ENCODE measurements around the gene TCP11.
A peak's percentile ranks its signal among the peaks of the same experiment; 100 is the strongest.

TCP11 gene

DNA sequence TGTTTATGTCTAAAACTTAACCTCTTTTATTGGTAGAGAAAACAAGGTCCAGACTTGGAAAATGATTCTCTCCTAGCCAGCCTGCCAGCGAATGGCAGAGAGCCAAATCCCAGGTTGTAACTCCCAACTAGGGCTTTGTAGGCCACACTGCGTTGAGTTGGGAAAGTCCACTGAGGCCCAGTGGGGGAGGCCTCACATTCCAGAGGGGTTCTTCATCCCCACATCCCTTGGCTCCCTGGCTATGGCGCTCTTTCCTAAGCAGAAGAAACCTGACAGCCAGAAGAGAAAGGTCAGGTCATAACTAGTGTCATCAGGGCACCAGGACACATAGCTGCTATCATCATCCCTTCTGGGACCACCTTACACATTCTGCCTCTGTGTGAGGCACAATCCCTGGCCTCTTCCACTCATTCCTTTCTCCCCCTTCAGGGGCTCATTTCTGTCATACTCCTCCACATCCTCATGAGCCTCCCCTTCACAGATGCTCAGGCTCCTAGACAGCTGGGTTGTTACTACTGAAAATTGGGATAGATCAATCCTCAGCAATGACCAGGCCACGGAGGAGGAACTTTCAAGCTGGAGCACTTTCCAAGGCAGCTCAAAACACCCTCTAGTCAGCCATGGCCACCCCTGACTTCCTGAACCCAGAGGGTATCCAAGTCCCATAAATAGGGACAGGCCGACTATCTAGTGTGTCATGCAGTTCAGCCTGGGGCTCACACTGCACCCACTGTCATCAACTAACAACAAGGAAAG, 48.6 kb downstream of the TCP11 start:
- peak; percentile 10 for DNase-seq (ENCODE audit: low read depth)

DNA sequence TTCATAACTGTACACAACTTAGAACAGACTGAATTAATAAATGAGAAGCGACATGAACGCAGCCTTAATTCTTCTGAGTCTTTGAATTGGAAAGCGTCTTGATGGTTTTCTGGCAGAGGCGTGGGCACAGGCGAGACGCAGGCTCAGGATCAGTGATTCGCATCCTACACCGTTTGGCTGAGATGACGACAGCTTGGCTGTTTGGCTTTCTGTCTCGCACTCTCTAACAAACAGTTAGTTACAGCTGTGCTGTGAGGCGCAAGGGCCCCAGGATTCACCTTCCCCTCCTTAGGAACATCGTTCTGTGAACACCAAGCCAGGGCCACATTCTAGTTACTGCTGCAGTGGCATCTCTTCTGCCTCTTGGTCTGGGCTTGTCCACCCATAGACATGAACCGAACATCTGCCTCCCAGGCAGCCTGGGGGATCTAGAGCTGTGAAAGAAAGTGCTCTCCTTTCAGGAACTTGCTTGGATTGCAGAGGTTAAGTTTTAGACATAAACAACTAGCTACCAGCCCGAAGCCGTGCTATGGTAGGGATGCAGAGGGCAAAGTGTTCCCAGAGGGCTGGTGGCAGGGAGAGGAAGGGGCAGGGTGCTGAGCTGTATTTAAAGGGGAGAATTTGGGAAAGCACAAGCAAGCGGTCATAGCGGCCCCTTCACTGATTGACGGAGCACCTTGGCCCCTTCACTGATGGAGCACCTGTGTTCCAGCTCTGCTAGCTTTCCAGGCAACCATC, 49.6 kb downstream of the TCP11 start:
- no peak for DNase-seq (ENCODE audit: low read depth)

DNA sequence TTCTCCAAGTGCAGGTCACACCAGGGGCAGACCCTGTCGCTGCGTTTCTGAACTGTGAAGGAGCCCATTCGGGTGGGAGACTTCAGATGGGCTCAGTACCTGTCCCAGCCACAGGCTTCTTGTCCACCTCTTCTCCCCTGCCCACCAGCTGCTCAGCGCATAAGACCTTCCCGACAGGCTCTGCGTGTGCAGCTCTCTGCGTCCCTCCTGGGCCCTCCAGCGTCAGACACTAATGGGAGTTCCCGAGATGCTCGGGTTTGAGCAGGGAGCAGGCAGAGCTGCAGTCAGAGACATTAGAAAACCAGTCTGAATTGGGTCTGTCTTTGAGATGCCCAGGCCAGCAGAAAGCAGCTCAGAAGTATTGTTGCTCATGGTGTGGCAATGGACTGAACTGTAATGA, 50.4 kb downstream of the TCP11 start:
- no peak for DNase-seq (ENCODE audit: low read depth)

DNA sequence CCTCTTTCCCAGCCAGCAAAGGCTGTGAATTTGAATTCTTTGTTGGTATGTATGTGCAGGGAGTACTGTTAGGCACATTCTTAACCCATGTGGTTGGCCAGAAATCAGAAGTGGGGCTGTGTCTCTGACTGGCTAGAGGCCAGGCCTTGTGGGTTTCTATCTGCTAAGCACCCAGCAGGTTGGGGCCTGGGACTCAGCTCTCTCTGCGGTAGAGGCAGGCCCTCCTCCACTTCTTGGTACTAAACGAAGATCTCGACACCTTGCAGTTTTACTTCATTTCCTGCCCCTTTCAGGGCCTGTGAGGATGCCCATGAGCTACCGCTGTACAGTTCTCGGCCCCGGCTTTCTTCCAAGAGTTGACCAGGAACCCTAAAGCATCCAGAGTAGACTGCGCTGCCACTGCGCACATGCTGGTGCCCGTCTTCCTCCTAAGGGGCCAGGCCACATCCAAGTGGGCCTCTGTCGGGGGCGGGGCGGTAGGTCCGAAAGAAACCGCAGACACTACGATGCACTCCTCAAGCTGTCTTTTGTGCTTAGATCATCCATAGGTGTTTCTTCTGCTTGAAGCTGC, 51.1 kb downstream of the TCP11 start:
- peak; percentile 16 for DNase-seq (ENCODE audit: low read depth)

DNA sequence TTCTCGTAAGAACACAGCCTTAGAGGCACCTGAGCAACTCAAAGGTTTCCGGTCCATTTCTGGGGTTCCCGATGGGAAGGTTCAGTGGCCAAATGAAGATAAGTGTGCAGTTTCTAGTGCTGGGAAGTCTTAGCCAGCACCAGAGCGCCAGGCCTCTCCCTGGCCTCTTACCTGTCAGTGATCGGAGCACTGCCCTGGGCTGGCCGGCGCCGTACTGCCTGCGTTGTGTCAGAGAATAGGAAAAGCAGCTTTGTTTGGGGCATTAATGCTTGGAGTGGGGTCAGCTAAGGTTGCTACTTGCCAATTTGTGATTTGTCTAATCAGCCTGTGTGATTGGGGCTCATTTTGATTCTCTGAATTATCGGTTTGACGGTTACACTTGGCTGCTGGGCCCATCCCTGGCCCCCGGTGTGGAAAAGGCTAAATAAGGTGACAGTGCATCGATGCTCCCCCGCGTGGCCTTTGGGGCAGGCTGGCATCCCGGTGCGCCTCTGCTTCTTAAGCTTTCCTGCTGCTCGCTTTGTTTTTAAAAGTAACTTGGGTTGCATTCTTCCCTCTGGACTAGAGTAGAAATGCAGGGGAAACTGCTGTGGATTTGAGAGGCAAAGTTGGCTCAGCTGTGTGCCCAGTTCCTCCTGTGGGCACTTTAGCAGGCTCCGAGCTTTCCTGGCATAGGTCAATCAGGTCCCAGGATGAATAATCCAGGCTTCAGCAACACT, 51.8 kb downstream of the TCP11 start:
- no peak for DNase-seq (ENCODE audit: low read depth)

DNA sequence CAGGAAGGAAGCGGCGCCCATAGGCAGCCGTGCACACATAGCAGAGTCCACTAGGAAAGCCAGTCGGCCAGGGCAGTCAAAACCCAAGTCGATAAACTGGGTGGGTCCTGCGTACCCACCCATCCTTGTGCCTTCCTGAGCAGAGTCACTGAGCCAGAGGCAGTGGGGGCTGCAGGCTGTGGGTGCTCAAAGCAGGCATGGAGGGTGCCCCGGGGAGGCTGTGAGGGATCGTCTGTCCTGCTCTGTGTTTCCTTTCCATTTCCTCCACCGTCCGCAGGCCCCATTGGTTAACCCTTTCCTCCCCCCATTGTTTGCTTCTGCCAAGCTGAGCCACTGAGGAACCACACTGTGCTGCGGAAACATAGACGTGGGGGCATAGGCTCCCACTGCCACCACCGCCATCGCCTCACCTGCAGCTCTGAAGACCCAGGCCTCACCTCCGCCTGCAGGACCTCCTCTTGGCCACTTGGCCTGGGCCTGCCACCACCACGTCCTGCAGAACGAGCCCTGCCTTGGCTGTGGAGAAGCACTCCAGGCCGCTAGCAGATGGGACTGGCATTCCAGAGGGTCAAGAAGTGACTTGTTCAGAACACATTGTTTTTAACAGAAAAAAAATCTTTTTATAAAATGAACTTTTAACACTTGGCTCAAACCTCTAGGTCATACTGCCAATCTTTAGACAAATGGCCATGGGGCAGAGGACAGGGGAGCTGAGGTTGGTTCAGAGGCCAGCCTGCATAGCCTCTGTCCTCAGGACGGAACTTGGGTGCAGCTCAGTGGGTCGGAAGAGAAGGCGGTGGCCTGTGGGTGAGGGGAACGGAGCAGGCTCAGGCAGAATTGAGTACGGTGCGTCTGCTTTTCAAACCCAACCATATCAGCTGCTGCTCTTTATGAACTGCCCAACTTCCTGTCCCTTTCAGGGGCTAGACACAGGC, 52.6 kb downstream of the TCP11 start:
- DNase-seq (ENCODE audit: low read depth), result no peak

DNA sequence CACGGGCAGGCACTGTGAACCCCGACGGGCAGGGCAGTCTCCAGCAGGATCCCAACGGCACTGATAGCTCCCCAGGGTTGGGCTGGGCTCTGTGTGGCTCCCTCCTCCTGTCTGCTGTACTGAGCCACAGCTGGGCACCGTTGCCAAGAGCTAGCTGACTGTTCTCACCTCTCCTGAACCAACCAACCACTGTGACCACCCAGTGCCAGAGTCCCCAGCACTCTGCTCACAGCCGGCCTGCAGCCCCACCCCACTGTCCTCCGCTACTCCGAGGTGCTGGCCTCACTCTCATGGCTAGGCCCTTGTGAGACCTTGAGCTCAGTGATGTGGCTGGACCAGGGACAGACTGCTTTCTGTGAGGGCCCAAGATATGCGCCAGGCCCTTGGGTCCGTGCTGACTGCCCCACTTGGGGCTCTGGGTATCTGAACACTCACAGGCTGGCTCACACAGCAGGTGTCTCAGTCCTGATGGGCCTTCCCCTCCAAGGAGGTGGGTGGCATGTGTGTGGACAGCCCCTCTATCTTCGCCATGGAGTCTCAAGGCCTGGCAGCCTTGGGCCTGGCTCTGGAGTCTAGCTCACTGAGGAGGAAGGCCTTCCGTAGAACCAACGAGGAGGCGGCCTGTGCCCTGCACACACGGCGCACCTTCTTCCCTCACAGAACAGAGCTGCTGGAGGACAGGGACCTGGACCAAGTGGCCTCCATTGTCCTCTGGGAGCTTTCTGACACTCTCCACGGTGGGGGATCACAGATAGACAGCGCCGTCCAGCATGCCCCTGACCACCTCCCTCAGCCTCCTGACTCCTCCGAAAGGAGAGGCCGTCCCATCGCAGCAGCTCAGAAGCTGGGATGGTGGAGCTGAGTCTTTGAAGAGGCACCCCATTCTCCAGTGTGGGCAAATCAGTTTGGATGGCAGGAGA, 53.5 kb downstream of the TCP11 start:
- DNase-seq (ENCODE audit: low read depth), result no peak

DNA sequence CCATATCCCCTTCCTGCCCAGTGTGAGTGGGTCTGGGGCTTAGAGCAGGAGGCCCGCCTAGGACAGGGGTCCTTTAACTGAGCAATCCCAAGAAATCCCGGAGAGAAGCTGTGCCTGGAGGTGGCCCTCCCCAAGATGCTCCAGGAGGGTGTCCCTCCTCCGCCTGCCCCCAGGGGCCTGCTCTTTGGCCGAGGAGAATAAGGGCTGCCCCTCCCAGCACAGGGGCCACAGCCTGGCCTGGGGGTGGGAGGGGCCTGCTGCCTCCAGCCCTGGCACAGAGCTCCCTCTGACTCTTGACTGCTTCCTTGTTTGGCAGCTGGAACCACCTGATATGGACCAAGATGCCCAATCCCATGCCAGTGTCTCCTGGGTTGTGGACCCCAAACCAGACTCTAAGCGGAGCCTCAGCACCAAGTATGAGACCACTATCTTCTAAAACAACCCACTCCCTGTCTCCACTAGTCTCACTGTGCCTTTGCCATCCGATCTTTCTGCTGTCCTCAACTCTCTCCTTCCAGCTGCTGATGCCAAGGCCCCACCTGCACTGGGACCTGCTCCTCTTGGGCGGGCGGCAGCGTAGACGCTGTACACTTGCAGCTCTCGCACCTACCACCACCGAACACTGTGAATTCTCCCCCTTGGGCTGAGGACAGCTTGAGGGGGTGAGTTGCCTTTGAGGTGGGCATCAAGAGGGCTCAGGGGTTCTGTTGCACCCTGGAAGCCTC, 54.3 kb downstream of the TCP11 start:
- DNase-seq (ENCODE audit: low read depth), result no peak

DNA sequence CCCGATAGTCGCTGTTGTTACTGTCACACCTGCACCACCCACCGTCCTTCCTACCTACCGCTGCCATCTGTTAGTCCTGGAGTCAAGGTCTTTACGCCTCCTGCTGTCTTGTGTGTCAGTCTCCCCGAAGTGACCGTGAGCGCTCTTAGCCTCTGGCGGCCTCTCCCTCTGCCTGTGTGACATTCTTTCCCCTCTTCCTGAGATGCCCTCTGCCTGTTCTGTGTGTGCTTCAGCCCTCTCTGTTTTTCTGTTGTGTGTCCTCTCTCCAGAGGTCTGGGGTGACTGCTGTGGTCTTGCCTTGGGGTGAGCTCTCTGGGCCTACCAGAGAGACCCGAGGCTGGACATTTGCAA, 54.9 kb downstream of the TCP11 start:
- DNase-seq (ENCODE audit: low read depth), result no peak

DNA sequence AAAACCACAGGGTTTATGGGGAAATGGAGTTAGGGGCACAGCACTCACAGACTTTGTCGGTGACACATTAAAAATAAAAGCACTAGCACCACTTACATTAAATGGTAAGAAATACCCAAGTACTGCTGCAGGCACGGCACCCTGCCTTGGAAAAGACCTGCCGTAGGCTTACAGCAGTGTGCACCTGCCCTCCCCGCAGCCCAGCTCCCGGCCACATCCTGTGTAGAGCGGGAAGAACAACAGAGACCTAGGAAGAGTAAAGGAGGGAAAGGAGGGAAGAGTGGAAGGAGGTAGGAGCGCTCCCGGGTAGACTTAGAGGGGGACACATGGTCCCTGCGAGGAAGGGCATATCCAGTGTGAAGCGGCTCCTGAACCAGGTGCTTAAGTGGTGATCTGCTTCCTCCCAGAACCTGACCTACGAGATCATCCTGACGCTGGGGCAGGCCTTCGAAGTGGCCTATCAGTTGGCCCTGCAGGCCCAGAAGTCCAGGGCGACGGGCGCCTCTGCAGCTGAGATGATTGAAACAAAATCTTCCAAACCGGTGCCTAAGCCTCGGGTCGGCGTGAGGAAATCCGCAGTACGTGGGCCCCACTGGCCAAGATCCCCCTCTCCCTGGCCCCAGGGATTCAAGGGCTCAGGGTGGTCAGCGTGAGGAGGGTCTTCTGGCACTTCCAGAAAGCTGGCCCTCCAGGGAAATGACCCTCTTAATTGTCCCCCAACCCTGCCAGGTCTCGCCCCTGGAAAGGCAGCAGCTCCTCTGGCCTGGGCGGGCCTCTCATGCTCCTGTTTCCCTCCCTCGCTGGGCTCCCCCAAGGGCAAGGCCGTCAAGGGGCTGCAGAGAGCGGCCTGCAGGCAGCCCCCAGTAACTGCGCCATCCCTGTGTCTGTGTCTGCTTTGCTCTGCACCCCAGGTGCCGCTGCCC, 55.5 kb downstream of the TCP11 start:
- no peak for DNase-seq (ENCODE audit: low read depth)

DNA sequence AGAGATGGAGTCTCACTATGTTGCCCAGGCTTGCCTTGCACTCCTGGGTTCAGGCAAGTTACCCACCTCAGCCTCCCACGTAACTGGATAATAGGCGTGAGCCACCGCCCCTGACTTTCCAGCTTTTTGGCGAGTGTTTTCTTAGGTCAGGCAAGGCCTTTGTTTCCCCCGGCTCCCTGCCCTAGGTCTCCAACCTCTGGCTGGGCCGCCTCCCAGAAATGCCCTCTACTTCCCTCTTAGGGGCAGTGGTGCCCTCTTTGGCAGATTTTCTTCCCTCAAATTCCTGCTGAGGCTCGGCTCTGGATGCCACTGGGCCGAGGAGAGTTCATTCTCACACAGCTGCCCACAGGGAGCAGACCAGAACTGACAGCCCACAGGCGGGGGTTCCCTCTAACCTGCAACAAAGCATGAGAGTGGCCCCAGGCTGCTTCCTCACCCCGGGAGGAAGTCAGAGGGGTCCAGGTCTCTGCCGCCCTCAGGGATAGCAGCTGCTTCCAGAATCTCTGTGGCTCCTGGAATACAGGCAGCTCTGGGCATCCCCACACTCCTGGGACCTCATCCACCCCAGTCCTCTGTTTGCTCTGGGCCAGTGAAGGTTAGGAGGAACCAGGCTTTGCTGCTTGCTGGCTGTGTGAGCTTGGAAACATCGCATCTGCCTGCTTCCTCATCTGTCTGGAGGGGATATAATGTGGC, 56.5 kb downstream of the TCP11 start:
- DNase-seq (ENCODE audit: low read depth), result no peak

DNA sequence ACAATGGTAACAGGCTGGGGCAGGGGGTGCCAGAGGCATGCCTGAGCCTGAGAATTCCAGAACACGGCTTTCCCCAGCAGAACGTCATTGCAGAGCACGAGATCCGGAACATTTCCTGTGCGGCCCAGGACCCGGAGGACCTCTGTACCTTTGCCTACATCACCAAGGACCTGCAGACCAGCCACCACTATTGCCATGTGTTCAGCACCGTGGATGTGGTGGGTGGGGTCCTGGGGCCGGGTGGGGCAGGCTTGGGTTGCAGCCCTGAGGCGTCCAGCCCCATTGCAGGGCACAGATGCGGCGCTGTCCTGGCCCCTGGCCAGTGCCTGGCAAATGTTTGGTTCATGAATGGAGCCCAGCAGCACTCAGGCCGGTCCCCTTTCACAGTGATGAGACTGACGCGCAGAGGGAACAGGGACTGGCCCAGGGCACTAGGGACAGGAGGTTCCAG, 57.1 kb downstream of the TCP11 start:
- DNase-seq (ENCODE audit: low read depth), result no peak

DNA sequence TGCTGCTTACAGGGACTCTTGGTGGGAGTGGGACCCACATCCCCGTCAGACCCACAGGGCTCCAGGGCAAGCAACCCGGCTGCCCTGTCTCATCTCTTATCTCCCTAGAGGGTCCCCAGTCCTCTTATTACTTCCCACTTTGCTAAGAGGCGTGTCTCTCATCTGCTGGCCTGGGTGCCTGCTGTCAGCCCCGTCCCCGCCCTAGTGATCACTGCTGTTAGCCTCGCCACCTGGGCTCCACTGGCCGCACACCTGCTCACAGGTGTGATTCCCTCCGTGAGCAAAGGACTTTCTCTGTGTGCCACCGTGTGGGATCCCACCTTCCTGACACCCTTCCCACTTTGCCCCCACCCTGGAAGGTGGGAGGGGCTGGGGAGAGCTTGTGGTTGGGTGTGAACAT, 57.6 kb downstream of the TCP11 start:
- no peak for DNase-seq (ENCODE audit: low read depth)

DNA sequence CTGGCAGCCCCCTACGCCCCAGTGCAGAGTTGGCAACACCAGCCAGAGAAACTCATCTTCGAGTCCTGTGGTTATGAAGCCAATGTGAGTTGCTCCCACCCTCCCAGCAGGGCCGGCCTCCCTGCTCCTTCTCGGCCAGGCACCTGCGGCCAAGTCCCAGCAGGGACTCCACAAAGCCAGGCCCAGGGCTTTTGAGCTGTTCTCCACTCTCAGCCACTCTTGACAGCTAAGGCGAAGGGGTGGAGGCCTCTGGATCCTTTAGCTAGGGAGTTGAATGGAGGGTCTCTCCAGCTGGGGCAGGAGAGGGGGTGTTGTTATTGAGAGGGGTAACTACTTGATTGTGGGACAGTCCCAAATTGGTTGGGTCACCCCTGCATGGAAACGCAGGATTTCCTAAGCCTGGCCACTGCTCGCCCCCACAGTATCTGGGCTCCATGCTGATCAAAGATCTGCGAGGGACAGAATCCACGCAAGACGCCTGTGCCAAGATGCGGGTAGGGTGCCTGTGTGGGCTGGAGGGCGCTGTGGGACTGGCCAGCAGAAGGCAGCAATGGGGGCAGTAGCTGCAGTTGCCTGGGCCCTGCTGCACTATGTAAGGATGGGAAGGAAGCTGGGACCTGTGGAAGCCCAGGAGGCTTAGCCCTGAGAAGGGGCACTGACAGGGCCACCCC, 58.3 kb downstream of the TCP11 start:
- DNase-seq (ENCODE audit: low read depth), result no peak

DNA sequence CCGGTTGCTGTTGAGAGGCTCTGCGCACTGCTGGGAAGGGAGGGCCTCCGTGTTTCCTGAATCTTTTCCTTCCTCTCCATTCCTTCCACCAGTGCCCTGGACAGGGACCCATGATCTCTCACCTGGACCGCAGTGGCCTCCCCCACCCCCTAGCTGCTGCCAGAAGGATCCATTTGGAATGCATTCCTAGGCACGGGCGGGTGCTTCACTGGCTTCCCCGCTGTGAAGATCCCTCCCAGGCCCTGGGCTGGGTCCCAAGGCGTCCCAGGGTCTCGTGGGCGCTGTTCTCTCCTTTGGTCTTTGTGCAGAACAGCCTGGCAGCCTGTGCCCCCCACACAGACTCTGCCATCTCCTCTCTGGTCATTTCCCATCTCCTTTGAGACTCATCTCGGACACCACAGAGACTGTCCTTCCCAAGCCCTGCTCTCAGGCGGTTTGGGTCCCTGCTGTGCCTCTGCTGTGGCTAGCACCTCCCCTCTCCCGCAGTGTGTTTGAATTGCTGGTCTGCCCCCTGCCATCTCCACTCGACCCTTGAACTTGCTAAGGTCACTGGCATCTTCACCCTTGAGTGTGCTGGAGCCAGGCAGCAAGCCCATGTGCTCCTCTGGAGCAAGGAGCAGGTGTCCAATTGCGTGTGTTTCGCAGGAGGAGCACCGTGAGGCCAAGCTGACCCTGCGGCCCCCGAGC, 59.0 kb downstream of the TCP11 start:
- no peak for DNase-seq (ENCODE audit: low read depth)

DNA sequence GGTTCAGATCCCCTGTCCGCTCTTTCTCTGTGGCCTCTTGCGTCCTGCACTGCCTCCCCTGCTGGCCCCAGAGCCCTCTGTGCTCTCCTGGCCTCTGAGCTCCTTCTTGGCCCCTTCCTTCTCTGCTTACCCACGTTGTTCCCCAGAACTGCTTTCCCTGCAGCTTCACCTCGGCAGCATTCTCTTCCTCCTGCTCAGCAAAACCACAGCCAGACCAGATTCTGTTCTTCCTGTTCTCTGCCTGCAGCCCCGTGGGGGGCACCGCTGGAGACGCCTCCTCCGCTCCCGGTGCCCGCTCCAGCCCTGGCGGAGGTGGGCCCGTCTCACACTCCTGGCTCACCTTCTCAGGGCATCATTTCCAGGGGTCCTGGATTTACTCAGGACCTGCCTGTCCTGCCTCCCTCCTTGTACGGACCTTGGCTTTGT, 59.7 kb downstream of the TCP11 start:
- DNase-seq (ENCODE audit: low read depth), result no peak

All from HS-5 (cell line).